IPS-18c (cell line): ENCODE measurements around the gene SPATA31C1.
"Not testable (repeated sequence)": the region's sequence is repeated elsewhere in the genome, so short reads cannot be mapped to it uniquely, and the experiment has no call there.

Experiments
- H3K4me3 ChIP-seq: 2 replicates; pipeline ENCODE4 v1.7.0; 2013; ENCODE audit warnings: low read depth, mild to moderate bottlenecking, low read length, moderate library complexity; ENCODE audit not compliant: insufficient read depth
- H3K9me3 ChIP-seq: one replicate; pipeline ENCODE4 v1.6.1; 2013; ENCODE audit warnings: mild to moderate bottlenecking, low read length, moderate library complexity; ENCODE audit not compliant: control insufficient read depth, insufficient read depth

The SPATA31C1 gene

GRCh38 chr9:87909310-87910041, 8.3 kb upstream of the SPATA31C1 start:
- Histone ChIP-seq H3K9me3 (no peaks in the 10 kb centered on the region), H3K4me3 (no peak overlapping the region)

- Histone ChIP-seq H3K4me3 (no peak overlapping the region), H3K9me3 (no peaks in the 10 kb centered on the region)
These were observed 6.9 kb upstream of the SPATA31C1 start for GRCh38 chr9:87910821-87911220.

GRCh38 chr9:87919013-87919412, 1.3 kb downstream of the SPATA31C1 start:
- not testable (repeated sequence) for H3K9me3 ChIP-seq, H3K4me3 ChIP-seq

- H3K4me3 ChIP-seq, H3K9me3 ChIP-seq: not testable (repeated sequence)
These were observed 3.8 kb downstream of the SPATA31C1 start for GRCh38 chr9:87921561-87921960.

- H3K4me3 ChIP-seq, H3K9me3 ChIP-seq: not testable (repeated sequence)
These were observed 5.2 kb downstream of the SPATA31C1 start for GRCh38 chr9:87923012-87923411.

- not testable (repeated sequence) for H3K9me3 ChIP-seq, H3K4me3 ChIP-seq
These were observed 7.1 kb downstream of the SPATA31C1 start for GRCh38 chr9:87924851-87925250.

- not testable (repeated sequence) for H3K4me3 ChIP-seq, H3K9me3 ChIP-seq
These were observed 11.4 kb downstream of the SPATA31C1 start for GRCh38 chr9:87929152-87929551.

GRCh38 chr9:87934444-87934843, 16.7 kb downstream of the SPATA31C1 start:
- not testable (repeated sequence) for H3K4me3 ChIP-seq, H3K9me3 ChIP-seq

GRCh38 chr9:87937352-87937751, 19.6 kb downstream of the SPATA31C1 start:
- H3K4me3 ChIP-seq, H3K9me3 ChIP-seq: not testable (repeated sequence)

- H3K4me3 ChIP-seq, H3K9me3 ChIP-seq: not testable (repeated sequence)
These were observed 20.2 kb downstream of the SPATA31C1 start for GRCh38 chr9:87937918-87938317.

GRCh38 chr9:87938336-87938735, 20.6 kb downstream of the SPATA31C1 start:
- not testable (repeated sequence) for H3K9me3 ChIP-seq, H3K4me3 ChIP-seq

GRCh38 chr9:87939096-87939495, 21.3 kb downstream of the SPATA31C1 start:
- H3K9me3 ChIP-seq, H3K4me3 ChIP-seq: not testable (repeated sequence)

- Histone ChIP-seq H3K9me3 (no peaks in the 10 kb centered on the region), H3K4me3 (no peak overlapping the region)
These were observed 26.3 kb downstream of the SPATA31C1 start for GRCh38 chr9:87944096-87944495.

GRCh38 chr9:87944682-87945081, 26.9 kb downstream of the SPATA31C1 start:
- Histone ChIP-seq H3K9me3 (no peaks in the 10 kb centered on the region), H3K4me3 (no peak overlapping the region)

GRCh38 chr9:87950296-87950695, 32.5 kb downstream of the SPATA31C1 start:
- Histone ChIP-seq H3K4me3 (no peak overlapping the region), H3K9me3 (no peaks in the 10 kb centered on the region)

GRCh38 chr9:87950765-87951488, 33.2 kb downstream of the SPATA31C1 start:
- Histone ChIP-seq H3K4me3 (no peak overlapping the region), H3K9me3 (no peaks in the 10 kb centered on the region)

- Histone ChIP-seq H3K4me3 (no peak overlapping the region), H3K9me3 (no peaks in the 10 kb centered on the region)
These were observed 36.5 kb downstream of the SPATA31C1 start for GRCh38 chr9:87954230-87954629.

- H3K4me3 ChIP-seq: no peak overlapping the region
These were observed 40.1 kb downstream of the SPATA31C1 start for GRCh38 chr9:87957839-87958238.

GRCh38 chr9:87958591-87958990, 40.8 kb downstream of the SPATA31C1 start:
- Histone ChIP-seq H3K4me3 (no peak overlapping the region), H3K9me3 (no peaks in the 10 kb centered on the region)

More at GRCh38 chr9:87957839-87958238, 40.1 kb downstream of the SPATA31C1 start:
- H3K9me3 ChIP-seq: no peaks in the 10 kb centered on the region
